Measurements from ENCODE around the gene C2orf72. TPM values are rescaled to one million over a fixed set of nuclear protein-coding genes. Genes with fewer than 3 reads are reported as not detected.

The C2orf72 gene
- 0.09 TPM in 1 of 2 replicates, not detected in the other for total RNA-seq

DNA sequence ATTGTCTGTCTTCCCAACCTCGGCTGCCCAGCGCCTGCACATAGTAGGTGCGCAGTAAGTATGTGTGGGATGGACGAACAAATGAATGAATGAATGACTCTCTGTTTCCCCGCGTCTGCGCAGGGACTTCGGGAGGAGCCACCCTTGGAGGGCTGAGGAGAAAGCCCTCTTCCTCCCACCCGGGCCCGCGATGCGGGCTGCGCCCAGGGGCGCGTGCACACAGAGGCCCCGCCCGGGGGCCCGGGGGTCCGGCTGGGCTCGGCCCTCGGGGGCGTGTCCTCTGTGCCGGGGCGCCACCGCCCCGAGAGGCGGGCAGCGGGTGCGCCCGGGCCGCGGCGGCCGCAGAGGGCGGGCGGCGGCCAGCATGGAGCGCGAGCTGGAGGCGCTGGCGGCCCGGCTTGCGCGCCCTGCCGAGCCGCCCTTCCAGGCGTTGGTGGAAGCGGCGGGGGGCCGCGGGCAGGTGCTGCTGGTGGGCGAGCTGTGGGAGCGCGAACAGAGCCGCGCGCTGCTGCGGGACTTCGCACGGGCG lies at the start of gene C2orf72:
Gene C2orf72 (plus strand): TSS at position 322 of the 529 bp plus-strand sequence. CDS start 43 bp downstream, at position 365.

DNA sequence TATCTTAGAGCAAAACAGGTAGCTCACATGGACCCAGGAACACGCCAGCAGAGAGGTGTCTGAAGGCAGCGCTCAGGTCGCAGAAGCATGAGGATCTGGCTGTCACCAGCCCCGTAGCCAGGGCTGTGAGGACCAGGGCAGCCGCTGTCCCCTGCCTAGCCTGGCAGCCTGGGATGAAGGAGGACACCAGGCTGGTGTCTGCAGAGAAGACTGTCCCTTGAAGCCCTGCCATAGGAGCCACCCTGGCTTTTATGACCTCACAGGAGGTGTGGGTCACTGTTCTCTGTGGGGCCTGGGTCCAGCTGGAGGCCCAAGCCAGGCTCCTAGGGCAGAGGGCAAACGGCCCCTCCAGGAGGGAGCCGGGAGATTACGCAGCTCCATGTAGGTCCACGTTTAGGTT lies 41.5 kb upstream of the C2orf72 start, which contains the start of gene SPATA3:
Gene SPATA3 (plus strand): TSS at position 301 of the 400 bp plus-strand sequence. CDS start 113 bp downstream, outside the sequence.

GRCh38 chr2:231056453-231057416 lies 19.4 kb downstream of the C2orf72 start, which contains the start of gene PSMD1:
PSMD1 (plus strand) TSS chr2:231056867; CDS start chr2:231057026, 159 bp downstream.

Other genes with a start within 250 kb of the C2orf72 start
- gene ITM2C, start 172.6 kb upstream of the C2orf72 start, total RNA-seq, result 87.8 and 144 TPM in 2 replicates
- not detected in 2 replicates for gene GPR55, start 112.3 kb upstream of the C2orf72 start, total RNA-seq
- gene SPATA3, start 41.4 kb upstream of the C2orf72 start, total RNA-seq, result not detected in 2 replicates
- 119 and 141 TPM in 2 replicates for gene PSMD1, start 19.3 kb downstream of the C2orf72 start, total RNA-seq
- 11.7 and 13.4 TPM in 2 replicates for gene HTR2B, start 87.5 kb downstream of the C2orf72 start, total RNA-seq
- gene ARMC9, start 161.1 kb downstream of the C2orf72 start, total RNA-seq, result 42.7 and 85.1 TPM in 2 replicates

All from bronchial smooth muscle cell (primary cell).